Testis (tissue), 2 donors: Measurements from ENCODE around the gene OCA2.

Experiments
- POLR2A ChIP-seq: fragments of 450-650 bp; IDR thresholded peaks from one replicate; pipeline ENCODE4 v1.6.1; 2017; ENCODE audit warnings: antibody characterized with exemption, mild to moderate bottlenecking, moderate library complexity
- TF ChIP-seq, protein P1 (sequence below), 3 experiments: fragments of 450-650 bp in 2 of 3; fragments of 200-600 bp in 1 of 3; sonication (generic) in 1 of 3; IDR thresholded peaks; one replicate each; pipeline ENCODE4 v1.5.1; 2016 to 2019; ENCODE audit warnings: antibody characterized with exemption in 3 of 3, mild to moderate bottlenecking in 2 of 3, moderate library complexity in 1 of 3

DNA sequence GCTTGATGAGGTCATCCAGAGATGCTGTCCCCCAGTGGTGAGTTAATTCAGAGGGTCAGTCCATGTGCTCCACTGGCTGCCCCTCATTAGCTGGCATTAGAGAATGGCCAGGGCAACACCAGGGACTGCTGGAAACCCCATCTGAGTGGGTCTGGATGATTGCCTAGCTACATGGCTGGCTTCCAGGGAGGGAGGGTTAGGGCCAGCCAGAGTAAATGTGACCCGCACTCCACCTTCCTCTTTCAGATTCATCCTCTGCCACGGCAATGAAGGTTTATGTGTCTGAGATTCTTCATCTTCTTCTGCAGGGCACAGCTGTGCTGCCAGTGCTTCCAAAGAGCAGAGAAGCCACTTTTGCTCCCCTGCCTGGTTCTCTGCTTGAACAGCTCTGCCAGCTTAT is 391.9 kb downstream of the OCA2 start:
- TF ChIP-seq, protein P1, sequence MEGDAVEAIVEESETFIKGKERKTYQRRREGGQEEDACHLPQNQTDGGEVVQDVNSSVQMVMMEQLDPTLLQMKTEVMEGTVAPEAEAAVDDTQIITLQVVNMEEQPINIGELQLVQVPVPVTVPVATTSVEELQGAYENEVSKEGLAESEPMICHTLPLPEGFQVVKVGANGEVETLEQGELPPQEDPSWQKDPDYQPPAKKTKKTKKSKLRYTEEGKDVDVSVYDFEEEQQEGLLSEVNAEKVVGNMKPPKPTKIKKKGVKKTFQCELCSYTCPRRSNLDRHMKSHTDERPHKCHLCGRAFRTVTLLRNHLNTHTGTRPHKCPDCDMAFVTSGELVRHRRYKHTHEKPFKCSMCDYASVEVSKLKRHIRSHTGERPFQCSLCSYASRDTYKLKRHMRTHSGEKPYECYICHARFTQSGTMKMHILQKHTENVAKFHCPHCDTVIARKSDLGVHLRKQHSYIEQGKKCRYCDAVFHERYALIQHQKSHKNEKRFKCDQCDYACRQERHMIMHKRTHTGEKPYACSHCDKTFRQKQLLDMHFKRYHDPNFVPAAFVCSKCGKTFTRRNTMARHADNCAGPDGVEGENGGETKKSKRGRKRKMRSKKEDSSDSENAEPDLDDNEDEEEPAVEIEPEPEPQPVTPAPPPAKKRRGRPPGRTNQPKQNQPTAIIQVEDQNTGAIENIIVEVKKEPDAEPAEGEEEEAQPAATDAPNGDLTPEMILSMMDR (IDR thresholded peaks at IDR 0.05): no peak
- TF ChIP-seq POLR2A: no peak
